OCI-LY3 (cell line): Measurements from ENCODE around the gene PRKAA2.

ENCODE experiments used
- H2AFZ ChIP-seq: fragments of 200-600, 300-600 bp; shearing (Covaris generic); 2 replicates; pipeline ENCODE4 v1.6.0; 2014; ENCODE audit warnings: antibody characterized with exemption, low read depth, low read length
- H3K27ac ChIP-seq: fragments of 200-600, 300-600 bp; sonication (generic); 2 replicates; pipeline ENCODE4 v1.5.1; 2014; ENCODE audit warnings: mild to moderate bottlenecking, low read length, moderate library complexity, mixed read lengths
- H3K27me3 ChIP-seq: fragments of 200-600, 300-600 bp; sonication (generic); 2 replicates; pipeline ENCODE4 v1.6.1; 2014; ENCODE audit warnings: low read depth, low read length, mixed read lengths
- H3K36me3 ChIP-seq: fragments of 200-600, 300-600 bp; sonication (generic); replicated peaks from 2 replicates; pipeline ENCODE3; 2014; ENCODE audit warnings: low read depth, low read length, mixed read lengths
- H3K4me1 ChIP-seq: fragments of 300-600, 200-600 bp; sonication (generic); 2 replicates; pipeline ENCODE4 v1.6.1; 2014; ENCODE audit warnings: low read length, mixed read lengths
- H3K4me2 ChIP-seq: fragments of 200-600, 300-600 bp; sonication (generic); 2 replicates; pipeline ENCODE4 v1.6.1; 2014; ENCODE audit warnings: low read length, mixed read lengths
- H3K4me3 ChIP-seq: fragments of 300-600, 200-600 bp; sonication (generic); 2 replicates; pipeline ENCODE4 v1.5.1; 2014; ENCODE audit warnings: antibody characterized with exemption, mild to moderate bottlenecking, low read length, moderate library complexity
- H3K79me2 ChIP-seq: fragments of 300-600, 200-600 bp; shearing (Covaris generic); 2 replicates; pipeline ENCODE4 v1.6.1; 2014; ENCODE audit warnings: mild to moderate bottlenecking, low read length, mixed read lengths
- H3K9ac ChIP-seq: fragments of 300-600, 200-600 bp; shearing (Covaris generic); 2 replicates; pipeline ENCODE4 v1.6.0; 2014; ENCODE audit warnings: mild to moderate bottlenecking, low read length, moderate library complexity
- H3K9me3 ChIP-seq: fragments of 200-600, 300-600 bp; shearing (Covaris generic); 2 replicates; pipeline ENCODE4 v1.6.1; 2014; ENCODE audit warnings: low read length, mixed read lengths; ENCODE audit not compliant: insufficient read depth
- H4K20me1 ChIP-seq: fragments of 200-600, 300-600 bp; sonication (generic); 2 replicates; pipeline ENCODE4 v1.6.1; 2016; ENCODE audit warnings: low read length, mixed read lengths; ENCODE audit not compliant: insufficient read depth
- CTCF ChIP-seq: fragments of 200-600, 300-600 bp; sonication (generic); IDR thresholded peaks from 2 replicates; pipeline ENCODE4 v1.5.1; 2014; ENCODE audit warnings: antibody characterized with exemption, low read length, low read depth
- EZH2phosphoT487 ChIP-seq: fragments of 200-600 bp; shearing (Covaris generic); IDR thresholded peaks from 2 replicates; pipeline ENCODE4 v1.6.1; 2018; ENCODE audit warnings: antibody characterized with exemption, mixed run types, low read depth

Gene PRKAA2

GRCh38 chr1:56671542-56671941 lies 26.4 kb downstream of the PRKAA2 start:
- H3K36me3 ChIP-seq = no peaks in the 10 kb centered on the region
- no peak for TF ChIP-seq CTCF
- TF ChIP-seq EZH2phosphoT487 = no peak
- no peak overlapping the region for H3K4me2 ChIP-seq
- H3K9ac ChIP-seq = no peak overlapping the region
- H2AFZ ChIP-seq = no peak overlapping the region
- H3K4me1 ChIP-seq = no peaks in the 10 kb centered on the region
- no peaks in the 10 kb centered on the region for H3K9me3 ChIP-seq
- H4K20me1 ChIP-seq = no peaks in the 10 kb centered on the region
- no peak overlapping the region for H3K4me3 ChIP-seq
- H3K27ac ChIP-seq = no peak overlapping the region
- no peaks in the 10 kb centered on the region for H3K79me2 ChIP-seq
- H3K27me3 ChIP-seq = no peaks in the 10 kb centered on the region

- no peak overlapping the region for H2AFZ ChIP-seq
- no peaks in the 10 kb centered on the region for H3K36me3 ChIP-seq
- no peaks in the 10 kb centered on the region for H3K9me3 ChIP-seq
- H3K4me2 ChIP-seq = no peak overlapping the region
- no peaks in the 10 kb centered on the region for H4K20me1 ChIP-seq
- no peak overlapping the region for H3K27ac ChIP-seq
- H3K27me3 ChIP-seq = no peaks in the 10 kb centered on the region
- no peaks in the 10 kb centered on the region for H3K79me2 ChIP-seq
- no peak overlapping the region for H3K4me3 ChIP-seq
- TF ChIP-seq CTCF = no peak
- no peak for TF ChIP-seq EZH2phosphoT487
- H3K9ac ChIP-seq = no peak overlapping the region
- H3K4me1 ChIP-seq = no peaks in the 10 kb centered on the region
These were observed 27.5 kb downstream of the PRKAA2 start for GRCh38 chr1:56672579-56672978.

GRCh38 chr1:56675763-56676162 lies 30.6 kb downstream of the PRKAA2 start:
- Histone ChIP-seq H3K9ac (no peak overlapping the region), H4K20me1 (no peaks in the 10 kb centered on the region), H3K79me2 (no peaks in the 10 kb centered on the region), H3K27me3 (no peaks in the 10 kb centered on the region), H3K4me1 (no peaks in the 10 kb centered on the region), H2AFZ (no peak overlapping the region), H3K27ac (no peak overlapping the region), H3K9me3 (no peaks in the 10 kb centered on the region), H3K4me3 (no peak overlapping the region), H3K36me3 (no peaks in the 10 kb centered on the region), H3K4me2 (no peak overlapping the region)
- TF ChIP-seq EZH2phosphoT487 (no peak), CTCF (no peak)

- no peak overlapping the region for H3K9ac ChIP-seq
These were observed 31.5 kb downstream of the PRKAA2 start for GRCh38 chr1:56676571-56677035.

More at GRCh38 chr1:56676571-56677035, 31.5 kb downstream of the PRKAA2 start:
- no peak for TF ChIP-seq EZH2phosphoT487
- TF ChIP-seq CTCF = no peak
- no peak overlapping the region for H2AFZ ChIP-seq
- no peaks in the 10 kb centered on the region for H3K79me2 ChIP-seq
- H3K27ac ChIP-seq = no peak overlapping the region
- H3K4me2 ChIP-seq = no peak overlapping the region
- H3K4me3 ChIP-seq = no peak overlapping the region
- H3K36me3 ChIP-seq = no peaks in the 10 kb centered on the region
- no peaks in the 10 kb centered on the region for H4K20me1 ChIP-seq
- H3K9me3 ChIP-seq = no peaks in the 10 kb centered on the region
- H3K4me1 ChIP-seq = no peaks in the 10 kb centered on the region
- no peaks in the 10 kb centered on the region for H3K27me3 ChIP-seq
